Stimulated activated CD4-positive, alpha-beta T cell treated with anti-CD3 and anti-CD28 coated beads, Interleukin-1b, Interleukin-23, amount 100 ng/mL, for 24 hours (primary cell): ENCODE data around the gene AMHR2.

Source experiments
- DNase-seq, 4 experiments: peaks; one replicate each; pipeline ENCODE4 v3.0.0-alpha.2; 2020; ENCODE audit warnings: low read depth in 4 of 4, low spot score in 1 of 4

The AMHR2 gene

GRCh38 chr12:53479331-53479730 lies 55.7 kb downstream of the AMHR2 start:
- DNase-seq: no peak

GRCh38 chr12:53480491-53481442 lies 57.1 kb downstream of the AMHR2 start:
- DNase-seq: no peak
